Mesenchymal stem cell (in vitro differentiated cells and primary cell): ENCODE results near the gene MAP4K4.
"Not testable (repeated sequence)": the region's sequence is repeated elsewhere in the genome, so short reads cannot be mapped to it uniquely, and the experiment has no call there.

Experiments
- DNase-seq: peaks from one replicate; pipeline ENCODE4 v3.0.0-alpha.2; 2013
- H2AFZ ChIP-seq: one replicate; pipeline ENCODE4 v1.6.1; 2013; ENCODE audit warnings: low read depth, mild to moderate bottlenecking, control low read depth, inconsistent platforms, low read length, moderate library complexity
- H2AK5ac ChIP-seq: 2 replicates; pipeline ENCODE4 v1.6.1; 2013; ENCODE audit warnings: low read length, moderate library complexity, mild to moderate bottlenecking, inconsistent platforms; ENCODE audit not compliant: severe bottlenecking
- H2BK120ac ChIP-seq: one replicate; pipeline ENCODE4 v1.6.1; 2013; ENCODE audit warnings: low read depth, mild to moderate bottlenecking, inconsistent platforms, low read length, moderate library complexity
- H2BK12ac ChIP-seq, 2 experiments: one replicate each; pipeline ENCODE4 v1.6.1; 2013; ENCODE audit warnings: inconsistent platforms in 2 of 2, low read length in 2 of 2, mild to moderate bottlenecking in 2 of 2, moderate library complexity in 2 of 2, control low read depth in 1 of 2
- H2BK15ac ChIP-seq: one replicate; pipeline ENCODE4 v1.6.1; 2013; ENCODE audit warnings: mild to moderate bottlenecking, low read depth, inconsistent platforms; ENCODE audit not compliant: poor library complexity, severe bottlenecking
- H2BK5ac ChIP-seq: 2 replicates; pipeline ENCODE4 v1.6.1; 2013; ENCODE audit warnings: low read depth, mild to moderate bottlenecking, low read length, control low read depth, inconsistent platforms; ENCODE audit not compliant: poor library complexity, severe bottlenecking
- H3K14ac ChIP-seq, 2 experiments: one replicate each; pipeline ENCODE4 v1.6.1; 2013; ENCODE audit warnings: inconsistent platforms in 2 of 2, low read length in 2 of 2, control low read depth in 1 of 2, mild to moderate bottlenecking in 1 of 2, moderate library complexity in 1 of 2
- H3K18ac ChIP-seq, 2 experiments: one replicate each; pipeline ENCODE4 v1.6.1; 2013; ENCODE audit warnings: inconsistent platforms in 2 of 2, low read length in 2 of 2, control low read depth in 1 of 2, low read depth in 1 of 2, mild to moderate bottlenecking in 1 of 2
- H3K23ac ChIP-seq, 2 experiments: one replicate each; pipeline ENCODE4 v1.6.1; 2013; ENCODE audit warnings: inconsistent platforms in 2 of 2, low read length in 2 of 2, mild to moderate bottlenecking in 2 of 2, moderate library complexity in 2 of 2, control low read depth in 1 of 2
- H3K27ac ChIP-seq: 2 replicates; pipeline ENCODE4 v1.5.1; 2013; ENCODE audit warnings: mild to moderate bottlenecking, moderate library complexity, low read length, control low read depth, inconsistent platforms; ENCODE audit not compliant: poor library complexity, severe bottlenecking
- H3K27me3 ChIP-seq, 2 experiments: 2 replicates each; pipeline versions ENCODE4 v1.6.1 to v1.7.0; 2013; ENCODE audit warnings: low read length in 2 of 2, mild to moderate bottlenecking in 2 of 2, moderate library complexity in 2 of 2, control low read depth in 1 of 2, inconsistent platforms in 1 of 2; ENCODE audit not compliant: control insufficient read depth in 1 of 2, insufficient read depth in 1 of 2
- H3K36me3 ChIP-seq, 2 experiments: 2 replicates each; pipeline versions ENCODE4 v1.6.1 to v1.7.0; 2013; ENCODE audit warnings: low read length in 2 of 2, control low read depth in 1 of 2, inconsistent platforms in 1 of 2, low read depth in 1 of 2, mild to moderate bottlenecking in 1 of 2; ENCODE audit not compliant: insufficient read depth in 2 of 2, control insufficient read depth in 1 of 2
- H3K4ac ChIP-seq, 2 experiments: one replicate each; pipeline ENCODE4 v1.6.1; 2013; ENCODE audit warnings: inconsistent platforms in 2 of 2, low read length in 2 of 2, mild to moderate bottlenecking in 2 of 2, moderate library complexity in 2 of 2, control low read depth in 1 of 2, low read depth in 1 of 2
- H3K4me1 ChIP-seq: 2 replicates; pipeline ENCODE4 v1.6.1; 2013; ENCODE audit warnings: low read depth, low read length, control low read depth; ENCODE audit not compliant: control insufficient read depth, insufficient read depth
- H3K4me2 ChIP-seq: 2 replicates; pipeline ENCODE4 v1.6.1; 2013; ENCODE audit warnings: low read length, mild to moderate bottlenecking, inconsistent platforms; ENCODE audit not compliant: poor library complexity, severe bottlenecking
- H3K4me3 ChIP-seq, 2 experiments: 2 replicates each; pipeline versions ENCODE4 v1.5.1 to v1.7.0; 2013; ENCODE audit warnings: low read length in 2 of 2, mild to moderate bottlenecking in 2 of 2, control low read depth in 1 of 2, low read depth in 1 of 2; ENCODE audit not compliant: insufficient read depth in 1 of 2
- H3K79me1 ChIP-seq: replicated peaks from 2 replicates; pipeline ENCODE4 v1.6.1; 2013; ENCODE audit warnings: mild to moderate bottlenecking, control low read depth, low read length, inconsistent platforms; ENCODE audit not compliant: poor library complexity, severe bottlenecking
- H3K9ac ChIP-seq: 2 replicates; pipeline ENCODE4 v1.7.0; 2013; ENCODE audit warnings: mild to moderate bottlenecking, low read length, moderate library complexity
- H3K9me3 ChIP-seq: 2 replicates; pipeline ENCODE4 v1.7.0; 2013; ENCODE audit warnings: mild to moderate bottlenecking, low read length; ENCODE audit not compliant: control insufficient read depth
- H4K8ac ChIP-seq: one replicate; pipeline ENCODE4 v1.6.1; 2013; ENCODE audit warnings: inconsistent platforms, mild to moderate bottlenecking, low read length, moderate library complexity
- H4K91ac ChIP-seq: one replicate; pipeline ENCODE4 v1.6.1; 2013; ENCODE audit warnings: mild to moderate bottlenecking, low read length, inconsistent platforms
- WGBS: methylation state at CpG from one replicate; pipeline ENCODE4 v1.1.7; 2013; ENCODE audit warnings: mixed read lengths; 5-methylcytosine and 5-hydroxymethylcytosine counted together

MAP4K4 gene

GRCh38 chr2:101921953-101922325 is 224.4 kb downstream of the MAP4K4 start:
- no peaks in the 10 kb centered on the region for H3K4me1 ChIP-seq
- H3K4ac ChIP-seq = no peak overlapping the region
- no peak overlapping the region for H4K91ac ChIP-seq
- no peak overlapping the region for H3K4me3 ChIP-seq
- 78% methylated on average over 2 of the region's 2 CpGs for WGBS
- no peak overlapping the region for H3K4me2 ChIP-seq
- H3K18ac ChIP-seq = no peak overlapping the region
- peaks cover 0 to 4% of the 10 kb centered on the region in 2 experiments for H3K27me3 ChIP-seq
- H2BK120ac ChIP-seq = no peak overlapping the region
- no peak overlapping the region for H2AK5ac ChIP-seq
- H2BK5ac ChIP-seq = no peak overlapping the region
- H3K36me3 ChIP-seq = no peaks in the 10 kb centered on the region
- H3K9me3 ChIP-seq = peaks cover 27% of the 10 kb centered on the region
- no peak for DNase-seq
- no peak overlapping the region for H2BK12ac ChIP-seq
- no peak overlapping the region for H3K9ac ChIP-seq
- H2BK15ac ChIP-seq = no peak overlapping the region
- H3K14ac ChIP-seq = no peak overlapping the region
- H3K27ac ChIP-seq = no peak overlapping the region
- no peak overlapping the region for H4K8ac ChIP-seq
- H2AFZ ChIP-seq = no peak overlapping the region
- no peaks in the 10 kb centered on the region for H3K79me1 ChIP-seq
- no peak overlapping the region for H3K23ac ChIP-seq

GRCh38 chr2:101924311-101924710 is 226.8 kb downstream of the MAP4K4 start:
- H4K91ac ChIP-seq, H3K4me2 ChIP-seq, H3K23ac ChIP-seq, H2BK5ac ChIP-seq, H4K8ac ChIP-seq, H2AK5ac ChIP-seq, H3K36me3 ChIP-seq, H2BK120ac ChIP-seq, DNase-seq, H2AFZ ChIP-seq, H3K27me3 ChIP-seq, H2BK15ac ChIP-seq, H3K4me3 ChIP-seq, H3K27ac ChIP-seq, H3K9ac ChIP-seq, H3K79me1 ChIP-seq, H3K14ac ChIP-seq, H3K4ac ChIP-seq, H3K4me1 ChIP-seq, H2BK12ac ChIP-seq, H3K18ac ChIP-seq: not testable (repeated sequence)
- peaks cover 37% of the 10 kb centered on the region for H3K9me3 ChIP-seq

- Histone ChIP-seq H3K4me2 (no peak overlapping the region), H3K27ac (no peak overlapping the region), H3K18ac (no peak overlapping the region), H4K91ac (no peak overlapping the region), H2BK15ac (no peak overlapping the region), H3K14ac (no peak overlapping the region), H3K27me3 (peaks cover 0 to 4% of the 10 kb centered on the region in 2 experiments), H2BK12ac (no peak overlapping the region), H2BK5ac (no peak overlapping the region), H3K9me3 (peaks cover 21% of the 10 kb centered on the region), H4K8ac (no peak overlapping the region), H3K36me3 (no peaks in the 10 kb centered on the region), H3K4me3 (no peak overlapping the region), H3K9ac (no peak overlapping the region), H3K79me1 (no peaks in the 10 kb centered on the region), H2BK120ac (no peak overlapping the region), H3K4me1 (no peaks in the 10 kb centered on the region), H3K4ac (no peak overlapping the region), H2AFZ (no peak overlapping the region), H3K23ac (no peak overlapping the region), H2AK5ac (no peak overlapping the region)
- 100% methylated on average over 3 of the region's 3 CpGs for WGBS
- no peak for DNase-seq
These were observed 232.5 kb downstream of the MAP4K4 start for GRCh38 chr2:101930019-101930418.

- Histone ChIP-seq H3K27me3 (peaks cover 0 to 4% of the 10 kb centered on the region in 2 experiments), H3K79me1 (no peaks in the 10 kb centered on the region), H3K9me3 (peaks cover 18% of the 10 kb centered on the region), H2BK12ac (no peak overlapping the region), H4K8ac (no peak overlapping the region), H3K4me2 (no peak overlapping the region), H3K23ac (no peak overlapping the region), H3K36me3 (no peaks in the 10 kb centered on the region), H2BK120ac (no peak overlapping the region), H4K91ac (no peak overlapping the region), H2AK5ac (no peak overlapping the region), H3K9ac (no peak overlapping the region), H3K4ac (no peak overlapping the region), H3K27ac (no peak overlapping the region), H2BK15ac (no peak overlapping the region), H3K14ac (no peak overlapping the region), H3K18ac (no peak overlapping the region), H2BK5ac (no peak overlapping the region), H2AFZ (no peak overlapping the region), H3K4me1 (no peaks in the 10 kb centered on the region), H3K4me3 (no peak overlapping the region)
- no peak for DNase-seq
- WGBS = 71% methylated on average over 4 of the region's 4 CpGs
These were observed 233.3 kb downstream of the MAP4K4 start for GRCh38 chr2:101930847-101931246.
